GM19193 (cell line): Measurements from ENCODE around the gene UBE4A.

Experiments used
- POLR2A ChIP-seq: IDR thresholded peaks from 4 replicates; pipeline ENCODE4 v1.6.1; 2011; ENCODE audit not compliant: insufficient read depth, insufficient read length; ENCODE audit errors: extremely low read depth

The UBE4A gene

DNA sequence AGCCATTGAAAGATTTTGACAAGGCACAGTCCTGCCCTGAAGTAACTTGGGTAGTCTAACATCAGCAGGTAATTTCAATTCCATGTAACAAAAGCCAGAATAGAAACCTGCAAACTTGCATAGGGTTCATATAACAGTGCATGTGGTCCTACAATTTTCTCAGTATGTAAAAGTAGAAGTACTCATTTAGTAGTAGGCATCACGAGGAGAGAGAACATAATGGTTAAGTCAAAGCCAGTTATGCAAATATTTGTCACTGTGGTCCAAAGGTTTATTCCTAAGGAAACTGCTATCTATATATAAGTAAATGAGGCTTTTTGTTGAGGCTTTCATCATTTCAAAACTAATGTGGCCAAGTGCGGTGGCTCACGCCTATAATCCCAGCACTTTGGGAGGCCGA lies 52.1 kb downstream of the UBE4A start:
- no peak for TF ChIP-seq POLR2A

DNA sequence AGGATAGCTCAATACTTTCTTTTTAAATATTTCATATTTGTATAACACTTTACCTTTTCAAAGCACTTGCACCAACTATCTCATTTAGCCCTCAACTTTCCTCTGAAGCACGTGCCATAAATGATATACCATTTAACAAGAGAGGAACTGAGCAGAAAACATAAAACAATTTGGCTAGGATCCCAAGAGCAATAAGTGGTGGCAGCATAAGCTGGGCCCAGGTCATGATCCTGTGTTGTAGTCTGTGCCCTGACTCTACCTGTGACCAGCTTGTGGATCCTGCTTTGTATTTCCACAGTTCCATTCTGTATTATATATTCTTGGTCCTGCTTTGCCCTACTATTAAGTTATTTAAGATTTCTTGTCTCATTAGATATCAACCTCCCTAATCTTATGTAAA lies 53.5 kb downstream of the UBE4A start:
- TF ChIP-seq POLR2A: no peak

GRCh38 chr11:118415062-118415738 lies 55.8 kb downstream of the UBE4A start:
- no peak for TF ChIP-seq POLR2A

DNA sequence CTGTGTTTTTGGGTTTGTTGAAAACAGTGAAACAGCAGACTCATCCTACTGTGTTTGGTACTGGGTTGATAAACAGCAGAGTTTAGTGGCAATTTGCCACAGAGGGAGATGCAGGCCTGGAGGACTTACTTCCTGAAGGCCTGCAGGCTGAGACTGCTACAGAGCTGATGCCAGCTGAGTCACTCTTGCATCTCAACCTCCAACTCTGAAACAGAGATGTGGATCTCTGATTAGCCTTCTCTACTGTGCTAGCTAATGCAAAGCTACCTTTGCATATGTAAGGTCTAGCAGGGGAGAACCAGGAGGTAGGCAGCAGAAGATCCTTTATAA lies 56.3 kb downstream of the UBE4A start:
- no peak for TF ChIP-seq POLR2A

GRCh38 chr11:118417801-118418200 lies 58.4 kb downstream of the UBE4A start:
- no peak for TF ChIP-seq POLR2A

DNA sequence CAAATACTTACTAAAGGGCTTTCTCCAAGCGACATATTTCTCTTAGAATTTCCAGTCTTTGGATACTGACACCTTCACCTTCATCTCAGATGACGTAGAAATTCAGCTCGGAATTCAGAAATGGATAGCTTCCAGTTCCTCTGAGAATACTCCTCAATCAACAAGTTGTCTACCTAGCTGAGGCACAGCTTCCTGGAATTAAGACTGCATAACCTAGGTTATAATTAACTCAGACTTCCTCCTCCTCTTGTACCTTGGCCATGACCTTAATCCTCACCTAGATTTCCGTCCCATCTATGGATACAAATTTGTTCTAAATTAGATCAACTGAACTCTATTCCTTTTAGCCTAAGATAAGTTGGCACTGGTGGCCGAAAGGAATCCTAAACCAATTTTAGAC lies 59.4 kb downstream of the UBE4A start:
- TF ChIP-seq POLR2A: no peak

DNA sequence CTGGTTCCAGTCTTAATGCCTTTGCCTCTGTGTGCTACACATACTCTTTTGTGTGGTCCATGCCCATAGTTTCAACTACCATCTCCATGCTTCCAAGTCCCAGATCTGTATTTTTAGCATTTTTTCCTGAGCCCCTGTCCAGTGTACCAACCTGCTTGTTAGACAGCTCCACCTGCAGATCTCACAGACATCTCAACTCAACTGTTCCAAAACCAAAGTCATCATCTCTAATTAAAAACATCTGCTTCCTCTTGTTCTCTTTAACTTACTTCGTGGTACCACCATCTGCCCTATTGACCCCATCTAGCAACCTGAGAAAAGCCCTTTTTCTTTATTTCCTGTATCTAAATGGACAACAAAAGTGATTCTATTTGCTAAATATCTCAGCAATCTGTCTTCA lies 68.3 kb downstream of the UBE4A start:
- no peak for TF ChIP-seq POLR2A

DNA sequence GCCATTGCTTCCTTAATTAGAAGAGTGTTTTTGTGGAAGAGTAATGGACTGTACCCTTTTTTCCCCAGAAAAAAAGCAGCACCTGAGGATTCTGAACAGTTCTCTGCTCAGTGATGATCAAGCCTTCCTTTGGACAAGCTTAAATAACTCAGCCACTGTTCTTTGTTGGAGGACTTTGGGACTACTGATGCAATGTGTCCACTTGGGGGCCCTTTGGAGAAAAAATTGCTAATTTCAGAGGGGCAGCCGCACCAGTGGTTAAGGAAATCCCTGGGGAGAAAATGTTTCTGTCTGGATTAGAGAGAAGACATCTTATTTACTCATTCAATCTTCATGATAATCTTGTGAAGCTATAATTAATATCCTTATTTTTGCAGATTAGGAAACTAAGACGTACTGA lies 71.6 kb downstream of the UBE4A start:
- no peak for TF ChIP-seq POLR2A

DNA sequence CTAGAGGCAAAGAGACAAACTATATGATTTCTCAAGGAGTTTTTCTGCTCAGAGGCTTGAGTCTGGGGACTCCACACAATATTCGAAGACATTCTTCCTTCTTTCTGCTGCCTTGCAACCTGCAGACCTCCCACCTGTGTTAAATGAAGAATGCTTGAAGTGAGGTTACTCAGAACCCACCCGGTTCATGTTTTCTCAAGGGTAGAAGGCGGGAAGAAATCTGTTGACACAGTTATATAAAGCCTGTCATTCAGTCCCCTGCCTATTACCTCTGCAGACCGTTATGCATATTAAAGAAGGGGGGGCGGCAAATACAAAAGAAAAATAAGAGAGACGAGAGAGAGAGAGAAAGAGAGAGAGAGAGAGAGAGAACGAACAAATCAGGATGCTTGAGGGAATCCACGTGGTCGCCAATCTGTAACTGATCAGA lies 74.7 kb downstream of the UBE4A start:
- no peak for TF ChIP-seq POLR2A

DNA sequence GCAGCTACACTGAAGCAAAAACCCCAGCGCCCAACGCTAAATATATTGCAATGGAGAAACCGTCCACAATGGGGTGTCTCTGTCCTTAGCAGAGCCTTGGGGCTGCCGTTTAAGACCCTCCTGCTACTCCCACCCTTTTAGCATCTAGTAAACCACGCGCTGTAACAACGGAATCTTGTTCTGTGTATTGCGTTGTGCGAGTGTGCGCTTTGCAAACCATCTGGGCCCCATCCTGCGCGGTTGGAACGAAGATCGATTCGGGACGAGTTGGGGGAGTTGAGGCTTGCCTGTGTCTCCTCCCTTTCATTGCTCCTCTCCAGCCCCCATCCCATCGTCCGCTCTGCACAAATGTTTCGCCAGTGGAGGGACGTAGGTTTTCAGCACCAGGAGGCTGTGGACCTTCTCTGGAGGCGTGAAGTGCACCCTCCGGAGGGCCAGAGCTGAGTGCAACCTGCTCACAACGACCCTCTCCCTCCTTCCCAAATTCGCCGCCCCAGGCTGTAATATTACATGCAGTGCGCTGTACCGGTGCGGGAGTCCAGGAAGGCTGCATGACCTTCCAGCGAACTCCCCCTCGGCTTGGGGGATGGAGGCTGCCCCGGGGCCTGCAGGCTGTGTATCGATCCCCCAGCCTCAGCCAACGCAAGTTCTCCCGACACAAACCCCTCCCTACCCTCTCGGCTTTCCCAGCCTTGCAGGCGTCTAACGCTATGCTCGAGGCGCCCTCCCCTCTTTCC lies 75.3 kb downstream of the UBE4A start:
- TF ChIP-seq POLR2A: no peak

- peak; percentile 68 for TF ChIP-seq POLR2A
Observed at GRCh38 chr11:118435290-118435892, 76.0 kb downstream of the UBE4A start.

DNA sequence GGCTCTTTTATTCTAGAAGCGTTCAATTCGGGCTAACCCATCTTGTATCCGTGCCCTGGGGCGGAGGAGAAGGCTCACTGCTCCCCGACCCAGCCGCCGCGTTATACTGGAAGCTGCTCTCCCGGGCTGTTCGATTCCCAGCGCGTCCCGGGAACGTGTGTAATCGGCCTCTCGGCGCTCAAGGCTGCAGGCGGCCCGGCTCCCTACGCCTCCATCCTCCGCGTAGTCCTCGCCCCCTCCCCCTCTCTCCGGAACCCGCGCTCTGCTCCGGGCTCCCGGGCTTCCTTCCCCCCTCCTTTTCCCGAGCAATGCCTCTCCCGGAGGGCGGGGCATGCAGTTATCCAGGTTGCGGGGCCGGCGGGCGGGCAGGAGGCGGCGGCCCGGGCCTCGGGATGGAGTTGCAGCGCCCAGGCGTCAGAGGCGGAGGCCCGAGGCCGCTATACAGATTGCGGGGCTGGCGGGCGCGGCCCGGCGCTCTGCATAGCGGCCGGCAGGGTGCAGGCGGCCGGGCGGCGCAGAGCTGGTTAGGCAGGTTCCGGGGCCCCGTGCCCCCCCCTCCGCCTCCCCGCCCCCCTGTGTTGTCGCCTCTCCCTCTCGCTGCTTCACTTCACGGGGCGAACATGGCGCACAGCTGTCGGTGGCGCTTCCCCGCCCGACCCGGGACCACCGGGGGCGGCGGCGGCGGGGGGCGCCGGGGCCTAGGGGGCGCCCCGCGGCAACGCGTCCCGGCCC lies 76.7 kb downstream of the UBE4A start, which contains the start of gene KMT2A:
KMT2A (plus strand) TSS at position 600 of the 732 bp plus-strand sequence; CDS start at position 621, 21 bp downstream.
- peak; percentile 56 for TF ChIP-seq POLR2A

DNA sequence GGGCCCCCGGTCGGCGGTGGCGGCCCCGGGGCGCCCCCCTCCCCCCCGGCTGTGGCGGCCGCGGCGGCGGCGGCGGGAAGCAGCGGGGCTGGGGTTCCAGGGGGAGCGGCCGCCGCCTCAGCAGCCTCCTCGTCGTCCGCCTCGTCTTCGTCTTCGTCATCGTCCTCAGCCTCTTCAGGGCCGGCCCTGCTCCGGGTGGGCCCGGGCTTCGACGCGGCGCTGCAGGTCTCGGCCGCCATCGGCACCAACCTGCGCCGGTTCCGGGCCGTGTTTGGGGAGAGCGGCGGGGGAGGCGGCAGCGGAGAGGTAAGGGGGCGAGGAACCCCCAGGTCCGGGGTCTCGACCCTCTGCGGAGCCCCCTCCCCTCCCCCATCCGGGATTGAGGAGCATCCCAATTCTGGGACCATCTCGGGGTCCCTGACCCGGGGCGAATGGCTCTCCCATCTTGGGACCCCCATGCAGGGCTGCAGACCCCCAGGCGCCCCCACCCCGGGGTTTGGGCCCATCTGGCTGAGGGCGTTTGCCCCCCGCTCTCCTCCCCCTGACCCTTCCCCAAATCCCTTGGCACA lies 77.3 kb downstream of the UBE4A start:
- TF ChIP-seq POLR2A: no peak

- no peak for TF ChIP-seq POLR2A
Observed at GRCh38 chr11:118437208-118438125, 78.1 kb downstream of the UBE4A start.
